Stimulated activated CD8-positive, alpha-beta memory T cell treated with anti-CD3 and anti-CD28 coated beads, Interleukin-2, amount 100 ng/mL, for 1 hour (primary cell): Measurements from ENCODE around the gene GRIN2A.

ENCODE experiments used
- DNase-seq, 2 donors: peaks; one replicate each; pipeline ENCODE4 v3.0.0-alpha.2; 2020; ENCODE audit warnings: low read depth in 2 of 2

Gene GRIN2A

DNA sequence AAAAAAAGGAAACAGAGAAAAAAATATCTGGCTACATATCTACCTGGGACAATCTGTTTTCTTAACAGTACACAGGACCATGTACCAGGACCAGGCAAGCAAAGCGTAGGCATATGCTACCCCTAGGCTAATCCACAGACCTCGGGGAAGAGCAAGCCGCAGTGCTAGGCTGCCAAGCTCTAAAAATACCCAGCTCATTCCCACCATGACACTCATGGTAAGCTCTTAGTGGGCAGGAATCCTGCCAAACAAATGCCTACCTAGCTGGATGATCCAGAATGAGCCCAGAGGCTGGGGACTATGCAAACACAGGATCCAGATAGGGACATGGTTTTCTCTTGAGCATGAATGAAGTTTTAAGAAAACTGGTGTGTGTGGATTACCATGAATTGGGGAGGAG lies 95.6 kb downstream of the GRIN2A start:
- no peak for DNase-seq

DNA sequence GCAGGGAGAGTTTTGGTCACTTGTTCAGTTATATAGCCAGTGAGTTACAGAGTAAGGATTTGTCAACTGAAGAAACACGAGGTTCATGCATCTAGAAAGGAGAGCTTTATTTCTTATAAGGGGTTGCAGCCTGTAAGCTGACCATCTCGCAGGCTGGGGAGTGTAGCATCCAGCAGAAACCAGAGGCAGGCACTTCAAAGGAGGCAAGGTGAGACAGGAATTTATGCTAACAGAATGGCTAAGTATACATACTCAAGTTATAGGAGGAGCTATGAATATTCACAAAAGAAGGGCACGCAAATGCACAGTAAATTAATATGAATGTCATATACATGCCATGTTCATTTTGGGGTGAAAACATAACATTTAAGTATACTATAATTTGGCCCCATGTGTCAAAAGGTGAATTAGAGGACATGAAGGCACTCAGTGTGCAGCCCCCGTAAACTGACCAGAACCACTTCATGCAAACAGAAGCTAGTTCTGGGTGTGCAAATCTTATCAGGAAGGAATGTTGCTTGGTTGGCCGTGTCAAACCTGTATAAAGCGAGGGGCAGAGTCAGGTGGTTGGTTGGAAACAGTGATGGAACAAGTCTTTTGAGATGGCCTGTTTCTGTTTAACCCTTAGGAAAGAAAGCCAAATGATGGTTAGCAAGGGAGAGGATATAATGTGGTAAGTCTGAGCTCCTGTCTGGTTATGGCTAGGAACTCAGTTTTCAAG lies 97.0 kb downstream of the GRIN2A start:
- no peak for DNase-seq

DNA sequence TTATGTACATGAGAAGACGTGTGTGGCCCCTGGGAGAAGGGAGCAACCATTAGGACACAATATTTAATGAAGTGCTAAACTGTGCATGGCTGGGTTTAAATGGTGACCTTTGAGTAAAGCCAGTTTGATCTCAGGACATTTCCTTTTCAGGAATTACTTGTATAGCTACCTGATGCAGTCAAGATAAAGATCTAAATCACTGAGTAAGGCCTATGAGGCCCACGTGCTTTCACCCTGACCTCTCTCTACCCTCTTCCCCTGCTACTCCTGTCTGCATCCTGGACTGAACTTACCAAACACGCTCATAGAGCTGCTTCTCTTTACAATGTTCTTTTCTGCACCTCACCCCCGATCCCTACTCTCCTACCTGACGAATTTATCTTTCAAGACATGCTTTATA lies 98.9 kb downstream of the GRIN2A start:
- no peak for DNase-seq

DNA sequence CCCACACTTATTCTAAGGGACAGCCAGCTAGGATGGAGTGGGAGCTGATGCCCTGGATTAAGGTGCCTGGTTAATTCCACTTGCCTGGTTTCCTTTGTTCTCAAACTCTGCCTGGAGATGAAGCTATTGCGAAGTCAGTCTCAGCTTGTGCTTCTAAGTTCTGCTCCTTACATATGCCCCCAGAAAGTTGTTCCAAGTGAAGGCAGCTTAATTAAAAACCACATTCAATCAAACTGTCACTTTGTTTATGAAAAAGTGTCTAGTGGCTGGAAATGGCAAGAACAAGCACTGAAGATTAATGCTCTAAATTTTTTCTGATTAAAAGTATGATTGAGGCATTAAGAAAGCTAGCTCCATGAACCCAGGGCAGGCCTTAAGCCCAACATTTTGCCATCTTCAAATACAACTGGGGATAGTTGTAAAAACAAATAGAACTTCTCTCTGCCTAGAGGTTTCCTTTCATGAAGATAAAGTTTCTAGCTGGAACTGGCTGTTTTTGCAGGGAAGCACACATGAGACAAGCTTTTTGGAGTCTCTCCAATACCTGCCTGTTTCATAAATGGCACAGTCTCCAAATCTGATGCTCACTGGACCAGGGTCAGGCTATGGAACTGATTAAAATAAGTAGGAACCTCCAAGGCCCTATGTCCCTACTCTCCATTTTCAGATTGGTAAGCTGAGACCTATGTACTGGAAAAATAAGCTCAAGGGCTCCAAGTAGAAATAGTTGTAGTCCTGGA lies 100.9 kb downstream of the GRIN2A start:
- no peak for DNase-seq

DNA sequence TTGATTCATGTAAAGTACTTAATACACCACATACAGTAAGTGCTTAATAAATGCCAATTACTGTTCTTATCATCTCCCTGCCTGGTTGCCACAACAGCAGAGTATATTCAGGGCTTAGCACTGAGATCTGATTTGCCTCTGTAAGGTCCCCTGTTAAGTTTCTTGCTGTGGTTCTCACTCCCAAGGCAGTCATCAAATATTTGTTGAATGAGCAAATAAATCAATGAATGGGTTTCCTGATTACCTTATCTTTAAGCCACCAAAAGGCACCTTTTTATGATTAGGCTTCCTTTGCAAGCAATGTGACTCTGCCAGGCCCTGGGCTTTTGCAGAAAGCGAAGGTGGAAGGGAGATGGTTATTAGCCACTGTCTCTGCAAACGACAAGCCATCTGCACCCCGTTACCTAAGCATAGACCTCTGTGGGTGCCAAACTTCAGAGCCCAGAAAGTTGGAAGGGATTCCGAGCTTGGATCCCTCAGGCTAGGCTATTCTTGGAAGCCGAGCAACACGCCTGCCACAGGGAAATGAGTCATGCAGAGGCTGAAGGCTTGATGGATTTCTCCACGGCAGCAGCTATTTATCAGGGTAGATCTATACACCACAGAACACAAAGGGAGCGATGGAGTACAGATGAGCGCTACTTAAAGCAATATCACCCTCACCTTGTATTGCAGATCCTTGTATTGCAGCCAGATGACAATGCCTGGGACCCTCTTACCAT lies 102.0 kb downstream of the GRIN2A start:
- DNase-seq: no peak

DNA sequence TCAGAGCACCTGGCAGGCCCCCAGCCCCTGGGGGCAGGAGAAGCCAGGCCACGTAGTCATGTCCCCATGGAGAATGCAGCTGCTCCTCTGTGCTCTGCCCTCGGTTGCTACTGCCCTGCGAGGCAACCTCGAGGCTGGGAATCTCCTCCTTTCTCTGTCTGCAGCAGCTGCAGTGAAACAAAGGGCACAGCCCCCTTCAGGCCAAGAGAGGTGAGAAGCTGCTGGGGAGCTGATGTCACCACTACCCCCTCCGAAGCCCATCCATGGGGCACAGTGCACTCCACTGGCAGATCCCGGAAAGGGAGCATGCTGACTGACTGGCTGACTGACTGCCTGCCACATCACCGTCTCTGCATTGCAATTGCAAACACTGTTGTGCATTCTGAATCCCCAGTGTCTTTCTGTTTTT lies 103.7 kb downstream of the GRIN2A start:
- no peak for DNase-seq

DNA sequence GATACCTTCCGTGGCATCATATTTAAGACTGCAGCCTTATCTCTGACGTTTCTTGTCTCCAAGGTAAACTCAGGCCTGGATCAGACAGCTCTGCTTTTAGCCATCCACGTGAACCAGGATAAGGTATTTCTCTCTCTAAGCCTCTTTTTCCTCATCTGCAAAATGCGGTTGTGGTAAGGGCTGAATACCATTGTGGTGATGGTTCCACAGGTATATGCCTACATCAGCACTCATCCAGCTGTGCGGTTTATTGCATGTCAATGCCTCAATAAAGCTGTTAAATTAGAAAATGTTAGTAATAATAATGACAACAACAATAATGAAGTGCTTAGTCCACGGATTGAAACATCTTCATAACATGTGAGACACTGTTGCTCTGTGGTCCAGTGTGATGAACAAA lies 104.4 kb downstream of the GRIN2A start:
- no peak for DNase-seq

DNA sequence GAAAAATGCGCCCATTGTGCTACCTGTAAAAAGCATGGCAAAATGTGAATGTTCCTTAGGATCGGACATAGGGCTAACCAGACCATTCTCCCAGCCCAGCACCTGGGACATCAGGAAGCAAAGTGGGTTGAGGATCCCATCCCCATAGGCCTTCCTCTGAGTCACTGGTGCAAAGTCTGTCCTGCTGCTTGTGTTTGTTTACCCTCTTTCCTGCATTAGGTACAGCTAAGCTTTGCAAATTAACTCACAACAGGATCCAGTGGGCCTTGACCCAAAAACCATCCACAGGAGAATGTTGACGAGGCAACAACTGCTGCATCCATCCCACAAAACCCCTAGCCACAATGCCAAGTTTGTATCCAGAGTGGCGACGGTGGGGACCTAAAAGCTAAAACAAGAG lies 106.2 kb downstream of the GRIN2A start:
- DNase-seq: no peak

DNA sequence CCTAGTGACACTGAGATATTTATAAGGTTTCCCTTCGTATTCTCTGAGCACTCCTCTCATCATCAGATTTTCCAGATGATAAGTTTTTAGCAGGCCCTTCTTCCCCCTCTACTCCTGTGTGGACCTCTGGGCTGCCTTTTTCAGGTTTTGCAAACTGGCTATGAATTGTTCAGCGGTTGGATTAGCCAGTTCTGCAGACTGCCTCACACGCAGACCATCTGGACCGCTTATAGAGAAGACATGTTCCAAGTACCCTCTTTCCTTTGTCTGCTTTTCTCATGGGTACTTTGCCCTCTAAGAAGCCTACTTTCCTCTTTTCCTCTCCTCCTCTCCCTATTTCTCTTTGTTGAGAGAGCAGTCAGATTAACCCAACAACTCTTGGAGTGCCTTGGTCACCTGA lies 111.6 kb downstream of the GRIN2A start:
- no peak for DNase-seq

DNA sequence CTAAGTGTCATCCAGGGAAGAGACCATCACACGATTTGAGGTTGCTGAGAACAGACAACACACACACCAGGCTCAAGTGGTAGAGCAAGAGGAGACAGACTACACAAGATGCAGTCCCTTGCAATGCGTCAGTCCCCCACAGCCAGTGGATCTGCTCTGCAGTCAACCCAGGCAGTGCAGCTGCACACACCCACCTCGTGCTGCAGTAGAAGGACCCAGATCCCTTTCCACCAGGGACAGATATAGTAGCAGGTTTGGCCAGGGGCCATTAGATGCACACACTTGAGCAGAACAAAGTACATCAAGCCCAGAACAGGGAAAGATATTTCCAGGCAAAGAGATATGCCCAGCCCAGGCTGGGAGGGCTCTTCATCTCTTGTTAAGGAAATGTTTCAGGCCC lies 112.9 kb downstream of the GRIN2A start:
- DNase-seq: no peak

DNA sequence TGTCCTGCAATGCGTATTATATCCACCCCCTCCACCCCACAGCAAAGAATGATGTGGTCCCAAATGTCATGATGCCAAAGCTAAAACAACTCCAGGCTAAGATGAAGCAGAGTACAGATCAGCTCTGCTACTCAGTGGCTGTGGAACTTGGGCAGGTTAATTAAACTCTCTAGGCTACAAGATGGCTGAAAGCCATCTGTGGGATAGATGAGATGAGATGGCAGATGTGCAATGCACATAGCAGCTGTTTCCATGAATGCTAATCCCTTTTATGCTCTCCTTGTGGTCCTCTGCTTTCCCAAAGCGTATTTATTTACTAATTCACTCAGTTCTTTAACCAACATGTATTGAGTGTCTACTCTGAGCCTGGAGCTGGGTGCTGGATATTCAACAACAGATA lies 114.4 kb downstream of the GRIN2A start:
- DNase-seq: no peak

DNA sequence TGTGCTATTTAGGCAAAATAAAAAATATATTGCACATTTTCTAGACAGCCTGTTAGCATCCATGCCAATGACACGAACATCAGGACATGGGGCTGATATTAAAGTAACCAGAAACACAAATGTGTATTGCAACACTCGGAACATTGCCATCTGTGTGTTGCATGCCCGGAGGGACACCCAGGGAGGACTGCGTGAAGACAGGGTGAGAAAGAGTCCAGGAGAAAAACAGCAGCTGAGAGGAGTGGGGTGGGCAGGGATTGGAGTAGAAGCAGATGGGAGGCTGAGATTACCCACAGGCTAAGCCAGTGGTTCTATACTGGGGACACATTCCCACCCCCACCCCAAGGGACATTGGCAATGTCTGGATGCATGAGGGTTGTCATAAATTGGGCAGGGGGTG lies 114.8 kb downstream of the GRIN2A start:
- DNase-seq: no peak

DNA sequence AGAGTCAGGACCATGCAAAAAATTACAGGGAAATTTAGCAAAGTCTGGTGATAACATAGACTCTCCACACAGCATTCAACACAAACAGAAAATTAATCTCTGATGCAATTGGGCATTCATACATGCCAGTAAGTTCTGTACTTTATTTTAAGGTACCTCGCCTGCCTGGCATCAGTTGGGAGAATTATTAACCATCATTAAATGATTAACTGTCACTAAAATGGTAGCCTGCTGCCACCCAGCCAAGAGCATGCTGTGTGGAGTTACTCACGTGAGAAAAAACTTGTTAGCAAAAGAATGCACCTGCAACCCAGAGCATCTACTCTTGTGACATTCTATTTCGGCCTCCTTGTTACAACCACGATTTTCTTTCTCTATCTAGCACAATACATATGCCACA lies 117.2 kb downstream of the GRIN2A start:
- no peak for DNase-seq

DNA sequence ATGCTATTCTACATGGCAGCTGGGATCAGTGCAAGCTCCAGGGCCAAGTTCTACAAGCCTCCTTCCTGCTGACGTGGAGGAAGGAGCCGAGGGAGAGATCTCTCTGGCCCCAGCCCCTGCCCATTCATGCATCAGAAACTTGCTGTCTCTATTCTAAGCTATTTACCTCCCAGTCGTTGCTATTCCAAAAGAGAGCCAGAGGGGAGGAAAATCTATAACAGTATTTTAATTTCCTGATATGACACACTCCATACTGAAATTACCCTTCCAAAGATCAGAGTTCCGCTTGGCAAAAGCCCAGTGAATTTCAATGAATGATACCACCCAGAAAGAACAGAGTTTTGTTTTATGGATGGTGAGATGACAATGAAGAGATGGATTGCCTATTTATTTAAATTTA lies 133.4 kb downstream of the GRIN2A start:
- no peak for DNase-seq

DNA sequence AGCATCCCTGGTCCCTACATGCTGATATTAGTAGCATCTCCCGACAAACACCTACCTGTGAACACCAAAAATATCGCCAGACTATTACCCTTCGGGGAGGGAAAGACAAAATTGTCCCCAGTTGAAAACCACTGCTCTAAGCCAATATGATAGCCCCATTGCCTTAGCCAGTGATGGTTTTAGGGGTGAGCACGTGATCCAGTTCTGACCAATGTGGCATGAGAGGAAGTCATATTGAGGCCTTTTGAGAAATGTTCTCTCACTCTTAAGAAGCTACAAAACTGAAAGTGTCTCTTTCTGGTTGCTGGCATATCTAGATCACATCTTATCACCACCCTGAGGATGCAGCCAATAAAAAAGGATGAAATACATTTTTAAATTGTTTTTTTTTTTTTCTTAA lies 136.3 kb downstream of the GRIN2A start:
- DNase-seq: no peak

DNA sequence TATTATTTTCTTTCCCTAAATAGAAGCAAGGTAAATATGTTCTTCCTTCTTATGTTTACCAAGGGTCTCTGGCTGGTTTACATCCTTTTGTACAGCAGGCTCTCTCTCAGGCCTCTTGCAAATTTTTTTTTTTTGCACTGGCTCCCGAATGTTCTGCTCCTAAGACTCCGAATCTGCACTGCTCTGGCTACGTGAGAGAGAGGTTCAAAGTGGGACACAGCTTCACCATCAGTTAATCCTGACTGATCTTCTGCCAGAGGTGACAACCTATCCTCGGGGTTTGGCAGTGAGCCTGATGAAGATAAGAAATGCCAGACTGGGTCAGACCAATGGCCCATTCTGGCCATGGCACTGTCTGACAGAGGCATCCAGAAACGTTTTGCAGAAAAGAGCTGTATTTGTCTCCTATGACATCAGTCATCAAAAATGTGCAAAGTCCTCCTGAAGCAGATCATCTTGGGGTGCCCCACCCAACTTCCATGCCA lies 136.9 kb downstream of the GRIN2A start:
- no peak for DNase-seq

DNA sequence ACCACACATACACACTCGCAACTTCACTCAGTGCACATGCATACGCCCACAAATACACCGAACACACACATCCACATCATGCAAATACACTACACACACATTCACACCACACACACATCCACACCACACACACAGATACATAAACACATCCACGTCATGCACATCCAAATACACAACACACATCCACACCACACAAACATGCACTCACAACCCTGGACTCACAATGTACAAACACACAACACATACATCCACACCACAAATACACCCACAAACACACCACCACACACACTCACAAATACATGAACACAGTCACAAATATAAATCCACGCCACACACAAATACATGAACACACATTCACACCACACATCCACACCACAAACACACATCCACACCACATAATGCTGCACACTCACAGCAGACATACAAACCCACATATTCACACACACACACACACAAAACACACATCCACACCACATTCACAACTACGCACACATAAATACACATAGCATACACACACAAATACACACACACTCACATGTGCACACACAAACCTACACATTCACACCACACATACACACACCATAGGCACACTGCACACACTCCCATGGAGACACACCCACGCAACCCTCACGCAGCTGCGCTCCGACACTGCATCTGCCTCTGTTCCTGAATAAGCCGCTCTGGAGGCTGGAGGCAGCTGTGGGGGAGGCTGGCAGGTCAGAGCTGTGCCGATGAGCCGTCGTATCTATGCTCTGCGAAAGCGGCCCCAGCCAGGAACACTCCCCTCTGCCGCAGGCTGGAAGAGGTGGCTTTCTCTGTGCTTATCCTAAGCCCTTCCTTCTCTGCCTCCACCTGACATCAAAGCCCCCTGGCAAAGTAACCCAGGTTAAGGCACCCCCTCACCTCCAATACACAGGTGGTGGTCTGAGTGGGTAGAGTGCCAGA lies 141.8 kb downstream of the GRIN2A start:
- DNase-seq: no peak

DNA sequence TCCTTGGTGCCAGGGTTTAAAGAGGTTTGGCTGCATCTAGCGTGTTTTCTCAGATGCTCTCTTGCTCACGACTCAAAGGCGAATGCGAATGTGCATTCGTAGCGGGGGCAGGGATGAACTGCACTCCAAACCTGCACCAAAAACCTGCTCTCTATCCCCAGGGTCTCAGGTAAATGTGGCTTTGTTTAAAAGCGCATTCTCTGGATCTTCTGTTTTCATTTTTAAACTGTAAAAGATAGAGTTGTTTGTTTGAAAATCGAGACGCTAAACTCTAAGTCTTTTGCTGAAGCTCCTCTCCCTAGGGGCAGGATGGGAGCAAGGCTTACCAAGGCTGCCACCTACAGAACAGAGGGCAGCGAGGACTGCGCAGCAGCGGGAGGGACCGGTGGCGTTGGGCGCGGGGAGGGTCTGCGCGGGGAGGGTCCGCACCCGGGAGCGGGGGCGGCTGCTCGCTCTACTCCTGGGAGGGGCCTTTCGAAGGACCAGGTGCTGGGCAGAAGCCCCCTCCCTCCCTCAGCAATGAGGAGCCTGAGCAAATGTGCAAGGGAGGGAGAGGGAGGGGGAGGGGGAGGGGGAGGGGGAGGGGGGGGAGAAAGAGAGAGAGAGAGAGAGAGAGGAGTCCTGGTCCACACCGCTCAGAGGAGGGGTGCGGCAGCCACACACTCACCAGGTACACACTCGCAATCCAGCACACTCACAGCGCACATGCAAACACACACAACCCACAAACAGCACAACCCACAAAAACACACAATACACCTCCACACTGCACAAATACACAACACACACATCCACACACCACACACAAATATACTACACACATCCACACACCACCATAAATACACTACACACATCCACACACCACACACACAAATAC lies 142.8 kb downstream of the GRIN2A start:
- no peak for DNase-seq

DNA sequence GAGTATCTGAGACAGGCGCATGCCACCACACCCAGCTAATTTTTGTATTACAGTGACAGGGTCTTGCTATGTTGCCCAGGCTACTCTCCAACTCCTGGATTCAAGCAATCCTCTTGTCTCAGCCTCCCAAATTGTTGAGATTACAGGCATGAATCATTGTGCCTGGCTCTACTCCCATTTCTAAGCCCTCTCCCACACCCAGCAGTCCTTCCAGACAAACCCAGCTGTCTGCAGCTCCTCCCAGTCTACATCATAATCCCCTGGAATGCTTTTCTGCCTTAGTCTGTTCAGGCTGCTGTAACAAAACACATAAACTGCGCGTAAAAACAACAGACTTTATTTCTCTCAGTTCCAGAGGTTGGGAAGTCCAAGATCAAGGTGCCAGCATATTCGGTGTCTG lies 144.5 kb downstream of the GRIN2A start:
- no peak for DNase-seq

DNA sequence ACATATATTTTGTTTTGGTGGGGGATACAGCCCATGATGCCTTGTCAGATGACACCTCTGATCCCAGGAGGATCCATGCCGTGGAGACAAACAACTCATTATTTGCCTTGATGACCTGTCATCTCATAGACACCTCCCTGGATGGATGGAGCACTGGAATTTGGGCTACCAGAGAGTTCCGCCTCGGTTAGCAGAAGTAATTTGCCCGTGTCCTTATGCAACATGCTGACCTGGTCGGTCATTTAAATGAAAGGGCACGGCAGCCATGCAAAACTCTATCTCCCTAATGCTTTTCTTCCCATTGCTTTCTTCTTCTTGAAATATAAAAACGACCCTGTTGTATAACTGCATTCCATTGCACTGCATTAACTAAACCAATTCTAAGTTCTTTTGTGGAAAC lies 145.3 kb downstream of the GRIN2A start:
- DNase-seq: no peak

DNA sequence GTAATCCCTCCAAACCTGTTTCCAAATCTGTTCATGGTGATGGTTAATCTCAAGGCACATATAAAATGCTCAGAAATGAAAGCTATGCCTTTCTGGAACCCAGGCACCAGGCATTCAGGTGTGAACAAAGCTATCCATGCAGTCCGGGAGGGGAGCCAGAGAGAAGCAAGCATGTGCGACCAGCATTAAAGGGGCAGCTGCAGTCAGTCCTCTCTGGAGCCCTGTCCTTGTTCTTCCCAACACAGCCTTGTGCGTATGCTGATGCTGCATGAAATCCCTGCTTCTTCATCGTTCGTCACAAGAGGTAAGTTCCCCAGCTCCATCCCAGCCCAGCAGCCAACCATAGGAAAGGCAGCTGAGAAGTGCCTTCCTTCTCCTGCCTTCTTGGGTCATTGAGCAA lies 148.7 kb downstream of the GRIN2A start:
- DNase-seq: no peak
